HEK293 (cell line): ENCODE measurements around the gene GNAS.

Experiments
- ZBTB17 ChIP-seq: fragments of 450-650 bp; formaldehyde crosslinking; IDR thresholded peaks from 2 replicates; pipeline ENCODE4 v1.5.1; 2016; ENCODE audit warnings: missing biosample characterization, missing genetic modification characterization
- ZBTB20 ChIP-seq: fragments of 450-650 bp; formaldehyde crosslinking; IDR thresholded peaks from 2 replicates; pipeline ENCODE4 v1.5.1; 2016; ENCODE audit warnings: missing biosample characterization, missing genetic modification characterization
- ZNF10 ChIP-seq: fragments of 450-650 bp; formaldehyde crosslinking; IDR thresholded peaks from 2 replicates; pipeline ENCODE4 v1.5.1; 2017; ENCODE audit warnings: missing biosample characterization, missing genetic modification characterization
- ZNF274 ChIP-seq, 2 experiments: fragments of 200-500 bp in 1 of 2; fragments of 450-650 bp in 1 of 2; sonication (Bioruptor generic) in 1 of 2; formaldehyde crosslinking in 1 of 2; IDR thresholded peaks; 2 replicates each; pipeline versions ENCODE4 v1.5.1 to v1.6.1; 2014 to 2016; ENCODE audit warnings: borderline replicate concordance in 1 of 2, inconsistent platforms in 1 of 2, low read length in 1 of 2, missing biosample characterization in 1 of 2, missing genetic modification characterization in 1 of 2
- ZNF548 ChIP-seq: fragments of 450-650 bp; formaldehyde crosslinking; IDR thresholded peaks from 2 replicates; pipeline ENCODE4 v1.5.1; 2016; ENCODE audit warnings: missing biosample characterization, missing genetic modification characterization
- ZNF610 ChIP-seq: fragments of 450-650 bp; formaldehyde crosslinking; IDR thresholded peaks from 2 replicates; pipeline ENCODE4 v1.5.1; 2016; ENCODE audit warnings: missing biosample characterization, missing genetic modification characterization, borderline replicate concordance
- TF ChIP-seq, protein P1 (sequence below): fragments of 450-650 bp; formaldehyde crosslinking; IDR thresholded peaks from 2 replicates; pipeline ENCODE4 v1.5.1; 2016; ENCODE audit warnings: missing biosample characterization, missing genetic modification characterization
- TF ChIP-seq, protein P2 (sequence below): fragments of 450-650 bp; formaldehyde crosslinking; IDR thresholded peaks from 2 replicates; pipeline ENCODE4 v1.5.1; 2016; ENCODE audit warnings: missing biosample characterization, missing genetic modification characterization
- TF ChIP-seq, protein P3 (sequence below): fragments of 450-650 bp; formaldehyde crosslinking; IDR thresholded peaks from 2 replicates; pipeline ENCODE4 v1.5.1; 2016; ENCODE audit warnings: missing biosample characterization, missing genetic modification characterization, borderline replicate concordance

DNA sequence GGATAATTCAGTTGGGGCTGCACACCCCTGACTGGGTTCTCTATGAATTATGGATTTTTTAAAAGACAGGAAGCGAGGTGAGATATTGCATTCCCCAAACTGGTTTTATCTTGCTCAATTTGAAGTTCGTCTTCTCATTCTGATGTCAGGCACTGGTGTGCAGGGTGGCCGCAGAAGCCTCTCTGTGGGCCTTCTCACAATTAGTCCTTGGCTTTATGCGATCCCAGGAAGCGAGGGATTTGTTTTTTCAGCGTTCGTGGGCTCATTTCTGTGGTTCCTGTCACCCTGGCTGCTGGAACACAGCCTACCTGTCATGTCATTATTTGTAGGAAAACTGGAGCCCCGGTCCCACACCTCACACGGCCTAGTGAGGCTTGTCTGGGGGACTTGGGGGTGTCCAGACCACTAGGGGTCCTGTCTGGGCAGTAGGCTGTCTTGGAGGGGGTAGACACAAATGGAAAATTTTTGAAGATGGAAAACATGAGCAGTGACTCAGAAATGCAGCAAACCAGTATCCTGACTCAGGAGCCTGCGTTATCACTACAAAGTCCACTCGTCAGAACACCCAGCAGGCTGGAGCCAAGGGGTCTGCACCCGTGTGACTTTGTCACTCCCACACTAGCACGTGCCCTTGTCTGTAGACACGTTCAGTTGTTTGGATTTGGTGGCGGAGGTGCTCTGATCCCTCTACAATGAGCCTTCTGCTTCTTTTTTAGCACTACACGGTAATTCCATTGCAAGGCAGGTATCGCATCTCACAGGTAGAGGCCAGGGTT lies 44.1 kb upstream of the GNAS start:
- no peak for TF ChIP-seq ZBTB17 (tag by site-specific recombination)
- TF ChIP-seq ZBTB20 (tag by site-specific recombination): no peak
- TF ChIP-seq, protein P1, sequence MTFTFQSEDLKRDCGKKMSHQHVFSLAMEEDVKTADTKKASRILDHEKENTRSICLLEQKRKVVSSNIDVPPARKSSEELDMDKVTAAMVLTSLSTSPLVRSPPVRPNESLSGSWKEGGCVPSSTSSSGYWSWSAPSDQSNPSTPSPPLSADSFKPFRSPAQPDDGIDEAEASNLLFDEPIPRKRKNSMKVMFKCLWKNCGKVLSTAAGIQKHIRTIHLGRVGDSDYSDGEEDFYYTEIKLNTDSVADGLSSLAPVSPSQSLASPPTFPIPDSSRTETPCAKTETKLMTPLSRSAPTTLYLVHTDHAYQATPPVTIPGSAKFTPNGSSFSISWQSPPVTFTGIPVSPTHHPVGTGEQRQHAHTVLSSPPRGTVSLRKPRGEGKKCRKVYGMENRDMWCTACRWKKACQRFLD: no peak
- TF ChIP-seq, protein P2, sequence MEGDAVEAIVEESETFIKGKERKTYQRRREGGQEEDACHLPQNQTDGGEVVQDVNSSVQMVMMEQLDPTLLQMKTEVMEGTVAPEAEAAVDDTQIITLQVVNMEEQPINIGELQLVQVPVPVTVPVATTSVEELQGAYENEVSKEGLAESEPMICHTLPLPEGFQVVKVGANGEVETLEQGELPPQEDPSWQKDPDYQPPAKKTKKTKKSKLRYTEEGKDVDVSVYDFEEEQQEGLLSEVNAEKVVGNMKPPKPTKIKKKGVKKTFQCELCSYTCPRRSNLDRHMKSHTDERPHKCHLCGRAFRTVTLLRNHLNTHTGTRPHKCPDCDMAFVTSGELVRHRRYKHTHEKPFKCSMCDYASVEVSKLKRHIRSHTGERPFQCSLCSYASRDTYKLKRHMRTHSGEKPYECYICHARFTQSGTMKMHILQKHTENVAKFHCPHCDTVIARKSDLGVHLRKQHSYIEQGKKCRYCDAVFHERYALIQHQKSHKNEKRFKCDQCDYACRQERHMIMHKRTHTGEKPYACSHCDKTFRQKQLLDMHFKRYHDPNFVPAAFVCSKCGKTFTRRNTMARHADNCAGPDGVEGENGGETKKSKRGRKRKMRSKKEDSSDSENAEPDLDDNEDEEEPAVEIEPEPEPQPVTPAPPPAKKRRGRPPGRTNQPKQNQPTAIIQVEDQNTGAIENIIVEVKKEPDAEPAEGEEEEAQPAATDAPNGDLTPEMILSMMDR (tag by site-specific recombination): no peak
- TF ChIP-seq ZNF274 (IDR thresholded peaks at IDR 0.05; ENCODE audit: low read length): no peak
- TF ChIP-seq ZNF274 (tag by site-specific recombination; IDR thresholded peaks at IDR 0.05; ENCODE audit: borderline replicate concordance): no peak
- no peak for TF ChIP-seq ZNF548
- no peak for TF ChIP-seq ZNF610 (tag by site-specific recombination)
- no peak for TF ChIP-seq ZNF10 (tag by site-specific recombination)
- TF ChIP-seq, protein P3, sequence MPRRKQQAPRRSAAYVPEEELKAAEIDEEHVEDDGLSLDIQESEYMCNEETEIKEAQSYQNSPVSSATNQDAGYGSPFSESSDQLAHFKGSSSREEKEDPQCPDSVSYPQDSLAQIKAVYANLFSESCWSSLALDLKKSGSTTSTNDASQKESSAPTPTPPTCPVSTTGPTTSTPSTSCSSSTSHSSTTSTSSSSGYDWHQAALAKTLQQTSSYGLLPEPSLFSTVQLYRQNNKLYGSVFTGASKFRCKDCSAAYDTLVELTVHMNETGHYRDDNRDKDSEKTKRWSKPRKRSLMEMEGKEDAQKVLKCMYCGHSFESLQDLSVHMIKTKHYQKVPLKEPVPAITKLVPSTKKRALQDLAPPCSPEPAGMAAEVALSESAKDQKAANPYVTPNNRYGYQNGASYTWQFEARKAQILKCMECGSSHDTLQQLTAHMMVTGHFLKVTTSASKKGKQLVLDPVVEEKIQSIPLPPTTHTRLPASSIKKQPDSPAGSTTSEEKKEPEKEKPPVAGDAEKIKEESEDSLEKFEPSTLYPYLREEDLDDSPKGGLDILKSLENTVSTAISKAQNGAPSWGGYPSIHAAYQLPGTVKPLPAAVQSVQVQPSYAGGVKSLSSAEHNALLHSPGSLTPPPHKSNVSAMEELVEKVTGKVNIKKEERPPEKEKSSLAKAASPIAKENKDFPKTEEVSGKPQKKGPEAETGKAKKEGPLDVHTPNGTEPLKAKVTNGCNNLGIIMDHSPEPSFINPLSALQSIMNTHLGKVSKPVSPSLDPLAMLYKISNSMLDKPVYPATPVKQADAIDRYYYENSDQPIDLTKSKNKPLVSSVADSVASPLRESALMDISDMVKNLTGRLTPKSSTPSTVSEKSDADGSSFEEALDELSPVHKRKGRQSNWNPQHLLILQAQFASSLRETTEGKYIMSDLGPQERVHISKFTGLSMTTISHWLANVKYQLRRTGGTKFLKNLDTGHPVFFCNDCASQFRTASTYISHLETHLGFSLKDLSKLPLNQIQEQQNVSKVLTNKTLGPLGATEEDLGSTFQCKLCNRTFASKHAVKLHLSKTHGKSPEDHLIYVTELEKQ (tag by site-specific recombination): no peak
